ENCODE measurements around the gene FBXL16.

FBXL16 gene

GRCh38 chr16:694863-695354 is 10.7 kb downstream of the FBXL16 start:
- no peak overlapping the region for H3K27ac ChIP-seq
- no peak for TF ChIP-seq CTCF (conservative IDR thresholded peaks at IDR 0.05)

GRCh38 chr16:694187-694862 is 11.3 kb downstream of the FBXL16 start:
- no peak for TF ChIP-seq CTCF (conservative IDR thresholded peaks at IDR 0.05)
- H3K27ac ChIP-seq: no peak overlapping the region

- no peak overlapping the region for H3K27ac ChIP-seq
Observed at GRCh38 chr16:693766-694165, 11.8 kb downstream of the FBXL16 start.

GRCh38 chr16:693364-693763 is 12.2 kb downstream of the FBXL16 start:
- no peak overlapping the region for H3K27ac ChIP-seq
- TF ChIP-seq CTCF (conservative IDR thresholded peaks at IDR 0.05): no peak

More at GRCh38 chr16:693766-694165, 11.8 kb downstream of the FBXL16 start:
- no peak for TF ChIP-seq CTCF (conservative IDR thresholded peaks at IDR 0.05)

GRCh38 chr16:692356-693108 is 13.1 kb downstream of the FBXL16 start:
- H3K27ac ChIP-seq: no peak overlapping the region
- no peak for TF ChIP-seq CTCF (conservative IDR thresholded peaks at IDR 0.05)

- peak overlapping the region; percentile 74; the same call in 1 of the 2 replicates for H3K27ac ChIP-seq
Observed at GRCh38 chr16:691242-691641, 14.4 kb downstream of the FBXL16 start.

- H3K27ac ChIP-seq: peak overlapping the region; percentile 74
- no peak for TF ChIP-seq CTCF (conservative IDR thresholded peaks at IDR 0.05)
Observed at GRCh38 chr16:689175-689897, 16.3 kb downstream of the FBXL16 start.
